Lower leg skin (tissue), 3 donors: ENCODE results near the gene TCF20.

Experiments used
- CTCF ChIP-seq, 3 donors: fragments of 450-650 bp; IDR thresholded peaks; one replicate each; pipeline ENCODE4 v1.5.1; 2016; ENCODE audit warnings: antibody characterized with exemption in 3 of 3, mild to moderate bottlenecking in 3 of 3, moderate library complexity in 2 of 3
- POLR2A ChIP-seq, 2 donors: fragments of 450-650 bp; IDR thresholded peaks; one replicate each; pipeline ENCODE4 v1.6.1; 2016 to 2017; ENCODE audit warnings: antibody characterized with exemption in 2 of 2, mild to moderate bottlenecking in 1 of 2, moderate library complexity in 1 of 2

GRCh38 chr22:42227435-42227834 lies 43.0 kb downstream of the TCF20 start:
- no peak for TF ChIP-seq CTCF (IDR thresholded peaks at IDR 0.05)
- no peak for TF ChIP-seq POLR2A (IDR thresholded peaks at IDR 0.05)
